DMS79 treated with DMSO at 0.1 percent for 48 hours (cell line): ENCODE data around the gene CGNL1.

Experiments used
- DNase-seq: peaks from one replicate; lab custom pipeline; 2025; lab: John Stamatoyannopoulos, UW

CGNL1 gene

DNA sequence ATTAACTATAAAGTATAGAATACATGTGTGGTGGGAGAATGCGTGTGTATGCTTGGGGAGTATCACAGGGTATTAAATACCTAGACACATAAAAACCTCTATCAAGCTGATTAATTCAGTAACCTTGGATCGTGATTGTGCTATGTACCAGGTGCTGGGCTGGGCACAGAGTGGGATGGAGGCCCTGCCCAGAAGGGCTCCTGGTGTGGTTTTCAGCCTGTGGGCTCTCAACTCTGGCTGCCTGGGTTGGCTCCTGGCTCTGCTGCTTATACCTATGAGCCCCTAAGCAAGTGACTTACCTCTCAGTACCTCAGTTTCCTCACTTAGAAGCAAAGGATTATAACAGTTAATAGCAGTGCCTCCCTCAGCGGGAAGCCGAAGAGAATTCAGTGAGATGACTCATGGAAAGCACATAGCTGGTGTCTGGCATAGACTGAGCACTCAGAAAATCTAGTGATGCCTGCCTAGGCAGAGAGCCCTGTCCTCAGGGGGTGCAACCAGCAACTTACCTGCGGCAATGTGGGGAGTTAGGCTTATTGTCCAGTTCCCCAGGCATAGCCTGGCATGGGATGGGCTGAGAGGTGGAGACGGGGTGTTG lies 124.8 kb downstream of the CGNL1 start:
- no peak for DNase-seq

- no peak for DNase-seq
Observed at GRCh38 chr15:57502116-57502515, 125.8 kb downstream of the CGNL1 start.

DNA sequence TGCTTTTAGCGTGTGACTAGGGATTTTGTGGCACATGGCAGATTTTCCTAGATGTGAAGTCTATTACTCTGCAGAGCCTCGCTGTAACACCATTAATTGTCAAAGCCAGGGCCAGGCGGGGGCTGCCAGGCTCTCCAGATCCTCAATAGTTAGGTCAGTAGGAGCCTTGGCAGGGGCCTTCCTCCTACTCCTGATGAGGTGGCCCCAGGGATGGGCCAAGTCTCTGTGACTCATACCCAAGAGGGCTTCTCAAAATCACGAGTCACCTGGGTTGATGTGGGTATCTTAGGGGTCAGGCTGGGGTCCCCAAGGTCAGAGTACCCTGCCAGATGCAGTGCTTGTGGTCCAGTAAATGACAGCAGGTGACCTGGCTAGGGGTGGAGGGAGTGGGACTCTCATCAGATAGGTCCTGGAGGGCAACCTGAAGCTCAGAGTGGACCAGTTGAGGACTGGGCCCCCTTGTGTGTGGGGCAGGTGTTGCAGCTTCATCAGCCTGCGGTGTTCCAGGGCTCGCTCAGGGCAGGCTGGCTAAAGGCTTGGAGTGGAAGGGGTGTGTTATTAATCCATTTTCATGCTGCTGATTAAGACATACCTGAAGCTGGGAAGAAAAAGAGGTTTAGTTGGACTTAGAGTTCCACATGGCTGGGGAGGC lies 126.9 kb downstream of the CGNL1 start:
- no peak for DNase-seq

- DNase-seq, result no peak
Observed at GRCh38 chr15:57503911-57504598, 127.8 kb downstream of the CGNL1 start.

GRCh38 chr15:57504599-57504940 lies 128.3 kb downstream of the CGNL1 start:
- DNase-seq, result no peak

DNA sequence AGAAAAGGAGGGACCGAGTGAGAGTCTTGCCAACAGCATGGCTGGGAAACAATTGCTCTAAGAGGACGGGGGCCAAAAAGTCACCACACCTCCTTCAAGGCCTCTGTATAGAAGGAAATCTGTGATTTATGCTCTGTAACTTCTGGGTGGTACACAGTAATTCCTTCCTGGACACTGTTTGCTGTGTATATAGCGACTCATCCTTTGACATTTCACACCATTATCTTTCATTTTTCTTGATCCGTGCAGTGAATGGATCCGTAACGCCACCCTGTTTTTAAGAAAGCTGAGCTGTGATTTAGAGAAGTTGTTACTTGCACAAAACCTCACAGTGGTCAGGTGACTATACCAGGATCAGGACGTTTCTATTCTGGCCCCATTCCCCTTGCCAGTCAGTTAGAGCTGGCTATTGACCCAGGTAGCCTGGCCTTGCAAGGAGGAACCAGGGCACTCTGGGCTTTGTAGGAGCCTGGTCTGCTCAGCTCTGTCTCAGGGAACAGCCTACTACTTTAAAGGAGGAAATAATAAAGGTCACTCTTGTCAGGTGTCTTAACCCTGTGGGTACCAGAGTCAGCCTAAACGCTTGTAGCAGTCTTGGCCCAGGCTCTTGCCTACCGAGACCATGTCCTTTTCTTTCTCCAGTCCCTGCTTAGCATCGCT lies 128.9 kb downstream of the CGNL1 start:
- no peak for DNase-seq

- no peak for DNase-seq
Observed at GRCh38 chr15:57505949-57506391, 129.7 kb downstream of the CGNL1 start.

DNA sequence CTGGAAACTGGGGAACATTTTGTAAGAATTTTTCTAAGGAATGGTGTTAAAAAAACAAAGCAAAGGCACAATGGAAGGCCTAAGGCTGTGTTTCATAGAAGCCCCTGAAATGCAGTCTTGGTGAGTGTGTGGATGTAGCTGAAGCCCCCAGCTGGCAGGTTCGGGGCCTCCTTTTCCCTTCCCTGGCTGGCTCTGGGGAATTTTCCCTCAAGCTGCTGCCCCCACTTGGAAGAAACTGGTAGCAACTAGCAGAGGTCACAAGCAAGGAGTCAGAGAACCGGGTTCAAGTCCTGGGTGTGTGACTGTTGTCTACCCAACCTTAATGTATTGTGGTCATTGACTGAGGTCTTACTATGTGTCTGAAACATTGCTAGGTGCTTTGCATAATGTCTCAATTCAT lies 130.1 kb downstream of the CGNL1 start:
- DNase-seq, result no peak

GRCh38 chr15:57507111-57507510 lies 130.8 kb downstream of the CGNL1 start:
- DNase-seq, result no peak

GRCh38 chr15:57509126-57509525 lies 132.8 kb downstream of the CGNL1 start:
- DNase-seq, result no peak

DNA sequence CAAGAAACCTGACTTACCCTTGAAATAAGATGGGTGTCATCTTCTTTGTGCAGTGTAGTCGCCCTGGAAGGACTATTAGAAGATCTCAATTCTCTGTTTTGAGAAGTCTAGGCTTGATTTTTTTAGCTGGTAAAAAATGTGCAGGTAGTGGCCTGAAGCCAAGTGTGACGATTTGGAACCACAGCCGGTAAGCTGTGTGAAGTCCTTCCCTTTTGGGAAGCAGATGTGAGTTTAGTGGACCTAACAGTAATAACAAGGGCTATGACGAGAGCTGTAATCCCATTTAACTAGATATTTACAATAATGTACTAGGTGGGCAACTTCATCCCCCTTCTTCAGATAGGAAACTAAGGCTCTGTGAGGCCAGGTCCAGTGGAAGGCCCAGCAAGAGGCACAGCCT lies 133.7 kb downstream of the CGNL1 start:
- no peak for DNase-seq

DNA sequence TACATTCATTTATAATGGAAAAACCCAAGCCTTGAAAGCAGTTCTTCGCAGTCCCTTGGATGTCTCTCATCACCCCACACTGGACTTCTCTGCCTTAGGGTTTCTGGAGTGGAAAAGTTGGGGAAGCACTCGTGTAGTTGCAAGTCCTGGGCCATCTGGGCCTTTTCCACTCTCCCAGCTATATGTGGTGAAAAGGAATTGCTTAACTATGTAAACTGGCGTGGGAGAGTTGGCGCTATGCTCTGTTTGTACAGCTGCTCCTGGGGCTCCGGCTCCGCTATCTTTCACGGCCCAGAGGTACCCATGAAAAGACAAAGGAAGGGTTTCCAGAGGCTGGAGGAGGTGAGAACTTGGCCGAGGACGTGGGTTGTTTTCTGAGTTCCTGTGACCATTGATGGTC lies 134.3 kb downstream of the CGNL1 start:
- DNase-seq, result no peak

GRCh38 chr15:57516327-57517029 lies 140.2 kb downstream of the CGNL1 start:
- peak; percentile 45 for DNase-seq

DNA sequence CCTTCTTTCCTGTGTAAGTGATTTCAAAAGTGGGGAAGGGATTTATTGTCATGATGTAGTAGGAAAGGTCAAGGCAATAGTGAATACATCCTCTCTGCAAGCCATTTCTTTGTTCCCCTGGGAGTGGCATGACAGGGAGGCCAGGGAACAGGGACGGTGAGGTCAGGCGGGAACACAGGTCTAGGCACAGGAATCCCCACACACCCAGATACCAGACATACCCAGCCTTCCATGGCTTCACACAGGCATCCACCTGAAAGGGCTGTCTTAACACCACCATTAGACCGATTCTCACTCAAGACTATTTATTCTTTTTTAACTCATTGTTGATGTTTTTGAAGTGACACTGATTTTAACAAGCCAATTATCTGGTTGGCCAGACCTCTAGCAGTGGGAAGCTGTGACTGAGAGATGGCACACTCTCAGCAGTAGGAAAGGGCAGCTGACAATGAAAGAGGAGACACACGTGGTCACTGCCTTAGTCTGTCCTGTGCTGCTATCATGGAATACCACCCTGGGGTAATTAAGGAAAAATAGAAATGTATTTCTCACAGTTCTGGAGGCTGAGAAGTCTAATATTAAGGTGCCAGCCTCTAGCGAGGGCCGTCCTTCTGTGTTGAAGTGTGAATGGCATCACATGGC lies 140.8 kb downstream of the CGNL1 start:
- DNase-seq, result no peak

- no peak for DNase-seq
Observed at GRCh38 chr15:57518779-57519405, 142.6 kb downstream of the CGNL1 start.

DNA sequence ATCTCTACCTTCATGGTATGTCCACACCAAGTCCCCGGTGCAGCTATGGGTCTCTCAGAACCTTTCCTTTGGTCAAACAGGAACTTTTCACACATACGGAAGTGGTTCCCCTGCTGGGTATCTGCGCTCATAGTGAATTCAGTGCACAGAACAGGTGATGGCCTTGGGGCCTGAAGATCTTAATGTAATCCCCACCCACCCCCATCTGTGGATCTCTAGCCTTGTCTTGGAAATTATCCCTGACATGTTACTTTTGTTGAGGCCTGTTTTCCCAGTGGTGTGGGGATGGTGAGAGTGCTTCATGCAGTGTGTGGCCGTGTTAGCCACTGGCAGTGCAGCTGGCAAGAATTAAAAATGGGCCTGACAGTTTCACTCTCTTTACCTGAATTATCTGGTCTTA lies 143.5 kb downstream of the CGNL1 start:
- no peak for DNase-seq

GRCh38 chr15:57521503-57521902 lies 145.2 kb downstream of the CGNL1 start:
- no peak for DNase-seq

GRCh38 chr15:57522148-57522547 lies 145.8 kb downstream of the CGNL1 start:
- DNase-seq, result peak; percentile 65

GRCh38 chr15:57525581-57525980 lies 149.3 kb downstream of the CGNL1 start:
- no peak for DNase-seq

GRCh38 chr15:57526076-57526475 lies 149.8 kb downstream of the CGNL1 start:
- no peak for DNase-seq

DNA sequence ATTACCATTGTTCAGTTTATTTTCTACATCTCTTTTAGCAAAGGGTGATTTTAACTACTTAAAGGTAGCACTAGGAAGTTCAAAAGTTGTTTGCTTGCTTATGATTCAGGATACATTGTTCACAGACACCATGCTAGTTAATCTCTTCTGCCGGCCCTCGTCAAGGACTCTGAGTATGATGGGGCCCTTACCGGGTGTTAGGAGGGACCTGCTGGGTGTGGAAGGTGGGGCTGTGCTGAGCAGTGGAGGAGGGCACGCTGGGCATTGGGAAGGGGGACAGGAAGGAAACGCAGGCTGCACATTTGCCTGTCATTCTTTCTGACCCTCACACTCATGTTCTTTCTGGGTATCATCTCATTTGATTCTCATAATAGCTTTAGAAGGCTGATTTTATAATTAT lies 150.3 kb downstream of the CGNL1 start:
- no peak for DNase-seq
